Parathyroid adenoma (tissue), 2 donors: ENCODE measurements around the gene C16orf74.

Experiments
- H2AFZ ChIP-seq: fragments of 300-600 bp; sonication (generic); one replicate; pipeline ENCODE4 v1.7.0; 2017; ENCODE audit warnings: antibody characterized with exemption, mild to moderate bottlenecking
- H3K27ac ChIP-seq: fragments of 300-600 bp; sonication (generic); one replicate; pipeline ENCODE4 v1.7.0; 2017
- H3K27me3 ChIP-seq: fragments of 300-600 bp; sonication (generic); one replicate; pipeline ENCODE4 v1.7.0; 2017; ENCODE audit warnings: low read length; ENCODE audit not compliant: control insufficient read depth, insufficient read depth
- H3K36me3 ChIP-seq: fragments of 300-600 bp; sonication (generic); one replicate; pipeline ENCODE4 v1.7.0; 2017; ENCODE audit warnings: low read length; ENCODE audit not compliant: control insufficient read depth, insufficient read depth
- H3K4me1 ChIP-seq: fragments of 300-600 bp; sonication (generic); one replicate; pipeline ENCODE4 v1.7.0; 2017; ENCODE audit warnings: control low read depth
- H3K4me2 ChIP-seq: fragments of 300-600 bp; sonication (generic); one replicate; pipeline ENCODE4 v1.7.0; 2017; ENCODE audit warnings: low read length
- H3K4me3 ChIP-seq: fragments of 300-600 bp; sonication (generic); one replicate; pipeline ENCODE4 v1.7.0; 2017; ENCODE audit warnings: low read depth, low read length
- H3K79me2 ChIP-seq: fragments of 300-600 bp; sonication (generic); one replicate; pipeline ENCODE4 v1.7.0; 2017; ENCODE audit warnings: control low read depth
- H3K9ac ChIP-seq: fragments of 300-600 bp; sonication (generic); one replicate; pipeline ENCODE4 v1.7.0; 2017; ENCODE audit warnings: mild to moderate bottlenecking
- H3K9me3 ChIP-seq: fragments of 300-600 bp; sonication (generic); one replicate; pipeline ENCODE4 v1.7.0; 2017; ENCODE audit warnings: low read length; ENCODE audit not compliant: control insufficient read depth
- TF ChIP-seq, protein P1 (sequence below): fragments of 300-600 bp; sonication (generic); IDR thresholded peaks from one replicate; pipeline ENCODE4 v1.7.0; 2017; ENCODE audit warnings: antibody characterized with exemption, mild to moderate bottlenecking
- donor health status: primary hyperparathyroidism.

C16orf74 gene

DNA sequence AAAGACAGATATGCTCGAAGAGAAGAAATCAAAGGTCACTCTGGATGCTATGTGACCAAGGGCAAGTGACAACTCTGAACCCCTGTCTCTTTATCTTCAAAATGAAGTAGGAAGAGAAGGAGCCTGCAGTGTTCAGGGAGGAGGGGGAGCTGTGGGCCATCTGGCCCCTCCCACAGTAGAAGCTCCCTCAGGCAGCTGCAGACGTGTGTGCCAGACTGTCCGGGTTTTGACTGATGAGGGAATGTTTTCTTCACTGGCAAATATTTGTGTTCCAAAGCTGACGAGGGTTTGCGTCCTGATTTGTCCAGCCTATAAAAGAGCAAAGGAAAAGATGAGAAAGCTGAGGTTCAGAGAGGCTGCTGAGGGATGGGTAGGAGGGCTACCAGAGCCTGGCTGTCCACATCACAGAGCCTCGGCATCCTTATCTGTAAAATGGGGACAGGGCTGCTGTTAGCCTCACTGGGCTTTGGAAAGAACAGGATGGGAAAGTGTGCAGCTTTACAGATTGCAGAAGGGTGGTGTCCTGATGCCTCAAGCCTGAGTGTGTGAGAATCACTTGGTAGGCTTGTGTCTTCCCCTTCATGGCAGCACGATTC, 60.3 kb downstream of the C16orf74 start:
- no peak overlapping the region for H3K4me3 ChIP-seq
- H3K27me3 ChIP-seq = no peaks in the 10 kb centered on the region
- peaks cover 10% of the 10 kb centered on the region for H3K4me1 ChIP-seq
- H3K79me2 ChIP-seq = no peaks in the 10 kb centered on the region
- no peak overlapping the region for H3K27ac ChIP-seq
- peak overlapping the region; percentile 42 for H2AFZ ChIP-seq
- no peaks in the 10 kb centered on the region for H3K36me3 ChIP-seq
- no peak overlapping the region for H3K9ac ChIP-seq
- TF ChIP-seq, protein P1, sequence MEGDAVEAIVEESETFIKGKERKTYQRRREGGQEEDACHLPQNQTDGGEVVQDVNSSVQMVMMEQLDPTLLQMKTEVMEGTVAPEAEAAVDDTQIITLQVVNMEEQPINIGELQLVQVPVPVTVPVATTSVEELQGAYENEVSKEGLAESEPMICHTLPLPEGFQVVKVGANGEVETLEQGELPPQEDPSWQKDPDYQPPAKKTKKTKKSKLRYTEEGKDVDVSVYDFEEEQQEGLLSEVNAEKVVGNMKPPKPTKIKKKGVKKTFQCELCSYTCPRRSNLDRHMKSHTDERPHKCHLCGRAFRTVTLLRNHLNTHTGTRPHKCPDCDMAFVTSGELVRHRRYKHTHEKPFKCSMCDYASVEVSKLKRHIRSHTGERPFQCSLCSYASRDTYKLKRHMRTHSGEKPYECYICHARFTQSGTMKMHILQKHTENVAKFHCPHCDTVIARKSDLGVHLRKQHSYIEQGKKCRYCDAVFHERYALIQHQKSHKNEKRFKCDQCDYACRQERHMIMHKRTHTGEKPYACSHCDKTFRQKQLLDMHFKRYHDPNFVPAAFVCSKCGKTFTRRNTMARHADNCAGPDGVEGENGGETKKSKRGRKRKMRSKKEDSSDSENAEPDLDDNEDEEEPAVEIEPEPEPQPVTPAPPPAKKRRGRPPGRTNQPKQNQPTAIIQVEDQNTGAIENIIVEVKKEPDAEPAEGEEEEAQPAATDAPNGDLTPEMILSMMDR = no peak
- H3K9me3 ChIP-seq = no peaks in the 10 kb centered on the region
- H3K4me2 ChIP-seq = no peak overlapping the region

DNA sequence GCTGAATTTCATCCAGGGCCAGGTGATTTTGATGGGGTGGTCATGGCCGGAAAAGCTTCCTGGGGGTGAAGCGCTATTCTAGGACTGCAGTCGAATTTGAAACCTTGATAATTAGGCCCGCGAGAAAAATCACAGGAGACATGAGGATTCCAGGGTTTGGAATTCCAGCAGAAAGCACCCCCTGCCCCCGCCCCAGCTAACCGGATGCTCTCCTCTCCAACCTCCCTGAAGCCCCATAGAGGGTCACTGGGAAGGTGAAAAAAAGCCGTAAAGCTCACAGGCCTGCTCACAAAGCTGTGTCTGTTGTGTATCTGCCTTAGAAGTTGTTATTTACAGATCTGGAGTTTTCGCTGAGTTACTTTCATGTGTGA, 61.0 kb downstream of the C16orf74 start:
- Histone ChIP-seq H3K79me2 (no peaks in the 10 kb centered on the region), H3K27me3 (no peaks in the 10 kb centered on the region), H3K27ac (no peak overlapping the region), H3K4me1 (peaks cover 10% of the 10 kb centered on the region), H3K36me3 (no peaks in the 10 kb centered on the region), H2AFZ (no peak overlapping the region), H3K9ac (no peak overlapping the region), H3K4me3 (no peak overlapping the region), H3K9me3 (no peaks in the 10 kb centered on the region), H3K4me2 (no peak overlapping the region)
- TF ChIP-seq, protein P1 = no peak

DNA sequence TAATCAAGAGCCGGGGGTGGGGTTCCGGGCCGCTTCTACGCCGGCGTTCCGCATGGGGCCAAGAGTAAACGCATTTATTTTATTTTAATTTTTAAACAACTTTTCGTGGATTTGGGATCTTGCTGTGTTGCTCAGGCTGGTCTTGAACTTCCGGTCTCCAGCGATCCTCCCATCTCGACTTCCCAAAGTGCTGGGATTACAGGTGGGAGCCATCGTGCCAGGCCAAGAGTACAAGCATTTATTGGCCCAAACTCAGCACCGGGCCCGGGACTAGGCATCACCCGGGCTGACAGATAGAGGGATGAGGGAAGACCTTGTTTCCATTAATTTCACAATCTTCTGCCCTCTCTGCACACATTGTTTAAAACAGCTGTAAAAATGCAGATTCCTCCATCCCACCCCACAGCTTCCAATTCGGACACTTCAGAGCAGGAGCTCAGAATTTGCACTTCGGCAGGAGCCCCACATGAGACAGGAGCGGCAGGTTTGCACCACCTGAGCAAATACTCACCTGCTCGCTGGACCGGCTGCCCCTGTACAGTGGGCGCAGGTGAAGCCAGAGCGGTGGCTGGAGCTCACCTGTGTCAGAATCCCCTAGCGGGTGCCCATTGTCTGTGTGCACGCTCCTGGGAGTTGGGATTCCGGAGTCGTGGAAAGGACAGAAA, 61.5 kb downstream of the C16orf74 start:
- H3K4me2 ChIP-seq = peak overlapping the region; percentile 61
- H3K4me1 ChIP-seq = peaks cover 11% of the 10 kb centered on the region
- H3K27me3 ChIP-seq = no peaks in the 10 kb centered on the region
- H3K9me3 ChIP-seq = no peaks in the 10 kb centered on the region
- no peak overlapping the region for H3K27ac ChIP-seq
- H3K4me3 ChIP-seq = peak overlapping the region; percentile 38
- no peak overlapping the region for H3K9ac ChIP-seq
- no peaks in the 10 kb centered on the region for H3K79me2 ChIP-seq
- H3K36me3 ChIP-seq = no peaks in the 10 kb centered on the region
- TF ChIP-seq, protein P1 = no peak
- peak overlapping the region; percentile 88 for H2AFZ ChIP-seq

DNA sequence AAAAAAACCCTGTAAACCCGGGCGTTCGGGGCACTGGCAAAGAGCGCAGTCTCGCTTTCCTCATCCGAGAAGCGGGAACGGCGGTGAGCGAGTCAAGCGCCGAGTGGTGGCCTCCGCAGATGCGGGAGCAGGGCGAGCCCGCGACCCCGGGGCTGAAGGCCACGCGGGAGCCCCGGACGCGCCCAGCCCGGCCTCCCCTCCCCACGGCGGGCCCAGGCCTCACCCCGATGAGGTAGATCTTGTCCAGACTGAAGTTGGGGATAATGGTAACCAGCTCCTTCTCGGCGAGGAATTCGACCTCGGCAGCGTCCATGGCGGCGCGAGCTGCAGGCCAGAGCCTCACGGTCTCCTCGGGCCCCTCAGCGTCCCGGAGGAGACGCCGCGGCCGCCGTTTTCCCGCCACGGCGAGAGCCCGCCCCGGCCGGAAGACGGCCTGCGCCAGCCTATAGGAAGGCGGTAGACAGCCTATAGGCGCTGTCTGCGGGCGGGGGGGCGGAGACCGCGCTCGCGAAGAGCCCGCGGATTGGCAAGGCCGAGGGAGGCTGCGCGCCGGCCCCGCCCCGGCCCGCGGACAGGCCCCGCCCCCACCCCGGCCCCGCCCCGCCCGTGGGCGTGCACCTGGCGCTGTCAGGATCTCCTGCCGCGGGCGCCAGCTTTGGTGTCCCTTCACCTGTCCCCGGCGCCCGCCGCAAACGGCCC, 62.2 kb downstream of the C16orf74 start, which contains the start of gene GINS2:
Gene GINS2, minus strand, starts transcription at position 369 of the 699 bp plus-strand sequence. Its CDS starts 56 bp downstream, at position 313.
- H3K27ac ChIP-seq = no peak within 1 kb of the TSS
- no peaks in the 10 kb centered on the region for H3K9me3 ChIP-seq

More for the DNA sequence above, 62.2 kb downstream of the C16orf74 start, which contains the start of gene GINS2:
- Histone ChIP-seq H3K79me2 (no peaks in the 10 kb centered on the region), H2AFZ (peak within 1 kb of the TSS; percentile 94), H3K4me3 (peak within 1 kb of the TSS; percentile 63), H3K27me3 (no peaks in the 10 kb centered on the region), H3K4me1 (peaks cover 18% of the 10 kb centered on the region), H3K36me3 (no peaks in the 10 kb centered on the region), H3K4me2 (peak within 1 kb of the TSS; percentile 61), H3K9ac (no peak within 1 kb of the TSS)
- TF ChIP-seq, protein P1 = no peak
